ENCODE measurements around the gene SMAD5.

The SMAD5 gene

DNA sequence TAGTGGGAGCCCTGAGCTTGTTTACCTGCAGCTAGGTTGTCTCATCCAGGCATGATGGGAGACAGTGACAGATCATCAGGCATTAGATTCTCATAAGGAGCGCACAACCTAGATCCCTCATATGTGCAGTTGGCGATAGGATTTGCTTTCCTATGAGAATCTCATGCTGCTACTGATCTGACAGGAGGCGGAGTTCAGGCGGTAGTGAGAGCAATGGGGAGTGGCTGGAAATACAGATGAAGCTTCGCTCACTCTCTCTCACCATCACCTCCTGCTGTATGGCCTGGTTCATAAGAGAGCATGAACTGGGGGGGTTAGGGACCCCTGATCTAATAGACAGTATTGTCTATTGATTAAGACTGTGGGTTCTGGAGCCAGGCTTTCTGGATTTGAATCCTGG is 24.9 kb downstream of the SMAD5 start:
- DNase-seq, result no peak

DNA sequence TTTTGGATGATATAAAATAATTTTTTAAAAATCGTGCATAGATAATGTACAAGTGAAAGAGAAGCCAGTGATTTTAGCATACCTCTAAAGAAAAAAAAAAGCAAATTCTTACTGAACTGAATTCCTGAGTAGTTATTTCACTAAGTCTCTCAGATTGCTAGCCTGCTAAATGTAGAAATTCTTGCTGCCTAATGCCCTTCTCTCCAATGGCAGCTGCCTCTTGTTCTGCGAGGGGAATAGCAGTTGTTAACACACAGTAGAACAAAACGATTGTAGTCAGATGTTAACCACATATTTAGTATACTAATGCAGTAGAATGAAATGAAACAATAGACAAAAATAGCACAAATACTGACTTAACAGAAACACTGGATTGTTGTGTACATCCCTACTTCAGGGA is 26.8 kb downstream of the SMAD5 start:
- DNase-seq, result no peak

DNA sequence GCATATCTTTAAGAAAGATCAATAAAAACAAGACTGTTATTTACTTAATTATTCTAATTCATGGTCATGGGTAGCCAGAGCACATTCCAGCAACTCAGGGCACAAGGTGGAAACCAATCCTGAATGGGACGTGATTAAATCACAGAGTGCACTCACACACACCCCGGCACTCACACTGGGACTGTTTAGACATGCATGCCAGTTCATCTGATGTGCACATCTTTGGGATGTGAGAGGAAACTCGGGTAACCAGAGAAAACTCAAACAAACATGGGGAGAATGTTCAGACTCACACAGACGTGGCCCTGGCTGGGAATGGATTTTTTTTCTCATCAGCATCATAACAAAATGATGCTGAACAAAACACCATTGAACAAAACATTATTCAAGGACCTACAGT is 29.4 kb downstream of the SMAD5 start:
- no peak for DNase-seq

DNA sequence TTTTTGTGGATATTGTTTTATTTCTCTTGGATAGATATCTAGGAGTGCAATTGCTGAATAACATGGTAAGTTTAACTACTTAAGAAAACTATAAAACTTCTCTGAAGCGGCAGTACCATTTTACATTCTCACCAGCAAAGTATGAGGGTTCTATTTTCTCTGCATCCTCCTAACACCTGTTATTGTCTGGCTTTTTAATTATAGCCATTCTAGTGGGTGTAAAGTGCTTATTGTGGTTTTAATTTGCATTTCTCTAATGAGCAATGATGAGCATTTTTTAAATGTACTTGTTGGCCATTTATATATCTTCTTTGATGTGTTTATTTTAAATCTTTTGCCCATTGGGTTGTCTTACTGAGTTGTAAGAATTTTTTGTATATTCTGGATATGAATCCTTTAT is 31.6 kb downstream of the SMAD5 start:
- DNase-seq, result no peak

DNA sequence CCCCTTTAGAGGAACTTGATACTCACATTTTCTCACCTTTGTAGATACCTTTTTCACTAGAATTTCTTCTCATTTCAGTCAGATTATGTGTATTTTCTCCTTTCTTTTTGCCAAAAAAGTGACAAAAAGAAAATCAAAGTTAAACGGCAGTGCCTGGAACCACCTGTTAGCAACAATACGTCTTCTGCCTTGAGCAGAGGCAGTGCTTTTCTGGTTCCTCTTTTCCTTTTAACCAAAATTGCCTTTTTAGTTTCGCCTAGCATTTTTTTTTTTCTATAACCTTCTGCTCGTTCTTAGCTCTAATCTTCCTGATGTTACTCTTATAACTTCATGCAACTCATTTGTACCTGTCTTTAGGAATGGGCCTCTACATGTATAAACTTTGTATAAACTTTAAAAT is 34.3 kb downstream of the SMAD5 start:
- no peak for DNase-seq

DNA sequence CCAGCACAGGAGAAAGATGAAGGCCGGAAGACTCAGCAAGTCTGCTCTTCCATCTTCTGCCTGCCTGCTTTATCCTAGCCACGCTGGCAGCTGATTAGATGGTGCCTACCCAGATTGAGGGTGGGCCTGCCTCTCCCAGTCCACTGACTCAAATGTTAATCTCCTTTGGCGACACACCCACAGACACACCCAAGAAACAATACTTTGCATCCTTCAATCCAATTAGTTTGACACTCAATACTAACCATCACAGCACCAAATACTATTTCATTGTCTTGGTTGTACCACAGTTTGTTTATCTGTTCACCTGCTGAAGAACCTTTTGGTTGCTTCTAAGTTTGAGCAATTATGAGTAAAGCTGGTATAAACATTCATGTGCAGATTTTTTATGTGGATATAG is 36.6 kb downstream of the SMAD5 start:
- no peak for DNase-seq

DNA sequence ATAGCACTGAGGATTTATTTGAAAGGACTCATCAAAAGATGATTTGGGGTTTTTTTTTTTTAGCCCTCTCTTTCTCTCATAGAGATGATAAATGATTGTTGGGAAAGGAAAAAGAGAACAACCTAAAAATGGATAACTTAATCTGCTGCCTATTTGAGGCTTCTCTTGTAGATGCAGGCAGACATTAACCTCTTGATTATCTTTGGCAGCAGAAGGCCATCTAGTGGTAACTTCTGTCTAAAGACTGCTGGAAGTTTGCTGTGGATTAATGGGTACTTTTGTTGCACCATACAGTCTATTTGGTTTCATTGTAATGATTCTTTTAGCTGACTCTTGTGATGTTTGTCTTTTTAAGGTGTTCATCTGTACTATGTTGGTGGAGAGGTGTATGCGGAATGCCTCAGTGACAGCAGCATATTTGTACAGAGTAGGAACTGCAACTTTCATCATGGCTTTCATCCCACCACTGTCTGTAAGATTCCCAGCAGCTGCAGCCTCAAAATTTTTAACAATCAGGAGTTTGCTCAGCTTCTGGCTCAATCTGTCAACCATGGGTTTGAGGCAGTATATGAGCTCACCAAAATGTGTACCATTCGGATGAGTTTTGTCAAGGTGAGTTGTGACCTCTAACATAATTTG is 41.5 kb downstream of the SMAD5 start:
- DNase-seq, result no peak

DNA sequence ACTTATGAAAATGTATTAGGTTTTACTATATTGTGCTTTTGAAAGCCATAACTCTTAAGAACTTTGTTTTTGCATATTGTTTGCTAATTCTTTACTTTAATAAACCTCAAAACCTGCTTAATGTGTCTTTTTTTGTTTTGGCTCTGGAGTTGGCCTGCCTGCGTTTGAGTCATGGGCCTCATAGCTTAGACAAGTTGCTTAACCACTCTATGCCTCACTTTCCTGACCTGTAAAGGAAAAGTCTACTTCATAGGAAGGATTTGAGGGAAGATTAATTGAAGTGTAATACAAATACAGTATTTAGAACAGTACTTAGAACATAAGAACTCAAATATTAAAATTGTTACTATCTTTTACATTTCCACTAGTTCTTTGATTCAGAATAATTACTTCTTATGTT is 50.0 kb downstream of the SMAD5 start:
- DNase-seq, result no peak

DNA sequence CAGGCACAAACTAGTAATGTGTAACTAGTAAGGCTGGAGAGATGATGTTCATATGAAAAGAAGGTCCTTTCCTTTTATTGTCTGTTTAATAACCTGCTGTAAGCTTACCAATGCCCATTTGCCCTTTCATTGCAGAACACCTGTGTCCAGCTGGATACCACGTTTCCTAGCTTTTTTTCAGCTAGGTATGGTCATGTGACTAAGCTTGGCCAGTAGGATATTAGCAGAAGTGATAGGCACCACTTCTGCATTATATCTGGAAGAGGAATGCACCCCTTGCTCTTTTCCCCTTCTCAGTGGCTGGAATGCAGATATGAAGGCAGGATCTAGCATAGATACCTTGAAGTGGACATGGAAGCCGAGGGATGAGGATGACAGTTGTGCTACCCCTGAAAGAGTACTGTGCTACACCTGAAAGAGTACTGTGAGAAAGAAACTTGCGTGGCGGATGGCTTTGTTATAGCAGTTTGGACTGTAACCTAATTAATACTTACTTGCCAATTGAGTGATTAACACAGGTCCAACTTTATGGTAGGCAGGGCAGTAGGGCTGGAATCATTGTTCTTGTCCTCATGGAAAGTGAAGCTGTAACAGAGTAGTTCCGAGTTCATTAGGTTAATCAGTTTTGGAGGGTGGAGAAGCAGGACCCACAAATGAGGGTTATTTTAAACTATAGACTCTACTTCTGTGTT is 53.5 kb downstream of the SMAD5 start:
- DNase-seq, result no peak

DNA sequence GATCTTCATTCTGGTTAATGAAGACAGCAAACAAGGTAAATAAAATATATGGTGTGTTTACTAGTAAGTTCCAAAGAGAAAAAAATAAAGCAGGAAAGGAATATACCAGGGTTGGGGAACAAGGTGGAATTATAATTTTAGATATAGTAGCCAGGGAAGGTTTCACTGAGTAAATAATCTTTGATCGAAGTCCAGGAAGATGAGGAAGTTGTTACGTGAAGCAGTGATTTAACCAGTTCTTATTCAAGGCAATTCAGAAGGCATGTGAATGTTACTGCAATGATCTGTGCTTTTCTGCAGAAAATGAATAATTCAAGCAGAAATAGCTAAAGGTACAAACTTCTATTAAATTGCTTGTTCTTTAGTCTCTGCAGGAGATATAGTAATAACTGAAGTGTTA is 54.2 kb downstream of the SMAD5 start:
- DNase-seq, result no peak

DNA sequence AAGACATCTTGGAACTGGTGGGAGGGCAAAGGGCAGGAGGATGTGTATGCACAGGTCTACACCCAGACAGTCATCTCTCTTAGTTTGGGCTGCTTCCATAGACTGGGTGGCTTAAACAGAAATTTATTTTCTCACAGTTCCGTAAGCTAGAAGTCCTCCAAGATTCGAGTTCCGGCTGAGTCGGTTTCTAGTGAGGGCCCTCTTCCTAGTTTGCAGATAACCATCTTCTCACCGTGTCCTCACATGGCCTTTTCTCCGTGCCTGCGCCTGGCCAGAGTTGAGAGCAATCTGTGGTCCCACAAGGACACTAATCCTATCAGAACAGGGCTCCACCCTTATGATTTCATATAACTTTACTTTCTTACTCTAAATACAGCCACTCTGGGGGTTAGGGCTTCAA is 56.2 kb downstream of the SMAD5 start:
- DNase-seq, result no peak

DNA sequence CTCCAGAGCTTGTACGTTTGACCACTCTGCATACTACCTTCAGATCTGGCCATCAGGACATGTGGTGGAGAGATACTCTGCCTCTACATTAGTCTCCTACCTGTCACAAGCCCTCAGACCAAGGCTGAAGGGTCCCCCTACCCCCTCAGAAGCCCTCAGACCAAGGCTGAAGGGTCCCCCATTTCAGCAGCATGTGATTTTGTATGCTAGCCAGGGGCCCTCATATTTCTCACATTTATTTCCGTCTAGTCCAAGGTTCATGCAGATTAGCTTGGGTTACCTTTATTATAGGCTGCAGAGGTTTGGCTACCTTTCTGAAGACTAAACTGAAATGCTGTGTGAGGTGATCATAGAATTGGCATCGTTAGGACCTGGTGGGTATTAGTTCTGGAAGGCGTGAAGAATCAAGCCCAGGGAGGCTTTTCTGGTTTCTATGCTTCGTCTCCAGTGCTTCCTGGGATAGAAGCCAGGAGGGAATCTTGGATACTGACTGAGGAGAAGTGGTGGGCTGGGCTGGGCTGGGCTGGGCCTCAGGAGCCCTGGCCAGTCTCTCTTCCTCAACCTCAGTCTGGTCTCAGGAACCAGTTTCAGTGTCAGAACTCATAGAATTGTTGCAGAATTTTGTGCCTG is 57.6 kb downstream of the SMAD5 start:
- no peak for DNase-seq

DNA sequence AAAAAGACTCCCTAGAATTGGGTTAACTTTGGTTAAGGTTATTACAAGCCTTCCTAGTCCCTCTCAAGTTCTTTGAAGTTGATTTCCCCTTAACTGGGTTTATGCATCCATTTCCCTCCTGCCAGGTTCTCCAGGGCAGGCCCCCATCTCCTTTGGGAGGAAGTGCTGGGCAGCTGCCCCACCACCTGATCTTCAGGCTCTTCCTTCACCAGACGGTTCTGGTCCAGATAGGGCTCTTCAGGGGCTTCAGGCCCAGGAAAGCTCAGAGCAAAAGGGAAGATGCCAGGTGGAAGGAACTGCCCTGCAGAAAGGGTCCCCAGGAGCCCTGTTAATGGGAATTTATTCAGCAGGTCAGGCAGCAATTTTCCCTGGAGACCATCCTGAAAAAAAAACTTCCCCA is 58.3 kb downstream of the SMAD5 start:
- no peak for DNase-seq

DNA sequence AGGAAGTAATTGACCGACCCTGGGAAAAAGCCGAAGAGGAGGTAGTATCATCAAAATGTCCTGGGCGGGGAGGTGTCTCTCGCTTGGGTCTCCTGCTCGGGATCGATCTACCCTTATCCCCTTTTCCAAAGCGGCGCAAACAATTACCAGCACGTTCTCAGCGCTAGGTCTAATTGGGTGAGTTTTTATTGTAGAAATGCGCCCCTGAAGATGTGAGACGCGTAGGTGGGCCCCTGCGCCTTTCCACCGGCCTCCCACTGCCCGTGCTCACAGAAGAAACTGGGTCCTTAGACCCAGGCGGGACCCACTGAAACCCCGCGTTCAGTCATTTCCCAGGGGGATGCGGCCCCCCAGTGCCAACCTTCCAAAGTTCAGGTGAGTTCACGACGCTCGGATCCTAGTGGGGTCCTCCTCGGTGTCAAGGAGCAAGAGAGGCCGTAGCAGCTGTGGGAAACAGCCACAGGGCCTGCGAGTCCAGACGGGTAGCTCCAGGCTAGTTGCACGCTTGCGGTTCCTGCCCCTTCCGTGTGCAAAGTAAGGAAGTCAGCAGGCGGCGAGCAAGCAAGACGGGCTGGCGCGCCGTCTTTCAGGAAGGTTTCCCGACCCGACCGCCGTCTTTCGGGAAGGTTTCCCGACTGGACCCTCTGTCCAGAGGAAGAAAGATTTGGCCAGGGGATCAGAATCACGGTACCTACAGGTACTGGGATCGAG is 58.8 kb downstream of the SMAD5 start:
- no peak for DNase-seq

DNA sequence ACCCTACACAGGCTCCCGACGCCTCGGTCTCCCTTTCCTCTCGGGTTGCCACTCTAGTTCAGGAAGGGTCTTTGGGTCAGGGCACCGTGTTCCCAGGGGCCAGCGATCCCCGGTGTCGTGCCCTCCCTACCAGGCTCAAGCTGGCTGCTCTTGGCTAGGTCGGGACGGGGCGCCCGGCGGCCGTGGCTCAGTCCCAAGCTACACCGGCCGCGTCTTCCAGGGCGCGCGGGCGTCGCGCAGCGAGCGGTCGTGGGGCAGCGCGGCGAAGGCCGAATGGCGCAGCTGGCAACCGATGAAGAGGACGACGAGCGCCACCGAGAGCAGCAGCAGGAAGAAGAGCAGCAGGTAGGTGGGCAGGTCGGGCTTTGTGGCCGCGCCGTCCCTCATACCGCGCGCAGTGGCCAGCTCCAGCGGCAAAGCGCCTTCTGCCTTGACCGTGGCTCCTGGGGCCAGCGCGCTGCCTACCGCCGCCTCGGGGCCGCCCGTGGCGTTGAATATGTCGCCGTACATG is 59.4 kb downstream of the SMAD5 start:
- no peak for DNase-seq

DNA sequence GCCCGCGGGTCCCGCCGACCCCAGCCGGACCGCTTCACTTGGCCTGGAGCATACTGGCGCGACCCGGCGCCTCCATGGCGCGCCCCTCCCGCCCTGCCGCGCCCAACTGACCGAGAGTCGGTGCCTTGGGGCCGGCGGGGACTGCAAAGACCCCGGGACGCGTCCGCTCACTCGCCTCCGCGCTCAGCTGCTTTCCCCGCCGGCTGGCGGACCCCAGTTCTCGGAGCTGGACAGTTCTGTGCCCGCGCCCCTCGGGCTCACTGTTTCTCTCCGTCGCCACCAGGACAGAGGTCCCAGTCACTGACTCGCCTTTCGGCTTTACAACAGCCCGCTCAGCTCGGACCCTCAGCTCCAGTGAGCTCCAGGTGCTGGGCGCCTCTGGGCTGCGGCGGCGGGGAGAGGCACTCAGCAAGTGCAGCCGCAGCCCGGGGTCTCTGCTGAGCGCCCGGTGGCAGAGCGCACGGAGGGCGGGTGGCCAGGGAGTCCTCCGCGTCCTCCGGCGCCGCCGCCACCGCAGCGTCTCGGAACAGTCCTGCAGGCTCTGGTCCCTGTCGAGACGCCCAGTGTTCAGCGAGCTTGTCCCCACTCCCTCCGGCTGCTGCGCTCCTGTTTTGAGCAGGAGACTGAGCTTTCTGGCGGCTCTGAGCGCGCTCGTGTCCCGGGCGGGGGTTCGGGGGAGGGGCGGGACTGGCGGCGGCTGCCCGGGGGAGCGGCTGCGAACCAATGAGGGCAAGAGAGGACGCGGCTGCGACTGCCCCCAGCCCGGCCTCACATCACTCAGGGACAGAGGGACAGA is 60.1 kb downstream of the SMAD5 start, which contains the start of gene SMIM32:
SMIM32 (minus strand) TSS at position 637 of the 796 bp plus-strand sequence. CDS start 638 bp downstream, outside the sequence.
- DNase-seq, result no peak

DNA sequence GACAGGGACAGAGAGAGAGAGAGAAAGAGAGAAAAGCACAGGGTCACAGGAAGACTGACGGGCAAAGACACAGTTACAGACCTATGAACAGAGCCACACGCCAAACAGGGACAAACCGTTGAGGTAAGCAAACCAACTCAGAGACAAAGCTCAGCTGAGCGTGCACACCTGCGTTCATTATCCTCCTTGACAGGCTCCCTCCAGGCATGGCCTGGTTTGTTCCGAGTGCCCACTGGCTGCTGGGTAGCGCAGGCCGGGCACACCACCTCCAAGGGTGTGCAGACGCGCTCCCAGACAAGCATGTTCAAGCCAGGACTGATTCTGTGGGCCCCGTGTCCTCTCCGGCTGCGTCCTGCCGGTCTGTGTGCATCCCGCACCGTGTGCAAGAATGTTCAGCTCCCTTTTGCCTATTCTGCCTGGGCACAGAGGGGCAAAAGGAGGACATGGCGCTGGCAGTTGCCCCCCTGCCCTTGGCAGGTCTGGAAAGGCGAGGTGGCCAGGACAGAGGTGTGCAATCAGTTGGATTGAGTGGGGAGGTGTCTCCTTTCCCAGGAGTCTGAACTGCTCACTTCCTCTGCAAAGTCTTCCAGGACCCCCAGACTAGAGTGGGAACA is 60.8 kb downstream of the SMAD5 start:
- no peak for DNase-seq

DNA sequence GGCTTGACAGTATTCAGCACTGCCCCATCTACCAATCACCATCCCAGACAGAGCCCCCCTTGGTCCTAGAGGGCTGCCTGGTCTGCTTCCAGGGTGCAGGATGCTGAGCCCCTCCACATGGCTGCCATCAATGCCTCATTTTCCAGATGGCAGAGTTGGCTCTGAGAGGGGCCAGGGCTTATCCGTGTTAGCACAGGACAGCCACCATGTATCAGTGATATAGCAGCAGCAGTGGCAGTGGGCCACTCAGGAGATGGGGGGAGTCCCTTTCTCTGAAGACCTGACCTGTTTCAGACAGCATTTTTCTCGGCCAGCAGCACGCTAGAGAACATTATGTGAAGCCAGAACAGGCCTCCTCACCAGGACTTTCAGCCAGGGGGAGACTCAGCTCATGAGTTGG is 61.9 kb downstream of the SMAD5 start:
- no peak for DNase-seq

DNA sequence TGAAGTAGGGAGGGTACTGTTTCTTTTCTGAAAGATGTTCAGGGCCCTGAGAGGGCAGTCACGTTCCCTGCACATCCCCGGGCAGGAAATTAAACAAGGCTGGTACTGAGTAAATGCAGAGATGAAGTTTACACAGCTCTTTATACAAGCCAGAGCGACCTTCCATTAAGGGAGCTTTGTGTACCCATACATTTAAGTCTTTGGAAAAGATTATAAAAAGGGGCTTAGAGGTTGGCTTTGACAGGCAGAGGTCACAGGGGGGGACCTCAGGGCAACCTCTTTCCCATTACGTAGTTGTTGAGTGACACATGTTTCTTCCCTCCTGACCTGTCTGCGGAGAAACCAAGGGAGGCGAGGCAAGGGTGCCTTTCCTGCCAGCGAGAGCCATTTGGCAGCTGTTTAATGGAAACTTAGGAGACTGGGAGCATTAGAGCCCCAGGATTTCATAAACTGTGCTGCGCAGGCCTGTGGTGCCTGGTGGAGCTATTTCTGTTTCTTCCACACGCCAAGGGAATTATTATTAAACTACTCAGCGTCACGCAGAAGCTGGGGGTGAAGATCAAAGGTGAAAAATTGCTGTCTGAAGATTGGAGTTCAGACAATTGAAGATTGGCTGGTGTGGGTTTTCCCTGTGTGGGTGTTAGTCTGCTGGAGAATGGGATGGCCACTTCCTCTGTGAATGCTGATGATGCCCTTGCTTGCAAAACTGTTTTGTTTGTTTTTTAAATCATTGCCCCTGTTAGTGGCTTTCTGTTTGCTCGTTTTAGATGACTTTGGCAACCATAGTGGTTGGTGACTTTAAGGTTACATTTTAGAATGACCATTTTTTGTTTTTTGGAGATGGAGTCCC is 63.6 kb downstream of the SMAD5 start:
- no peak for DNase-seq

DNA sequence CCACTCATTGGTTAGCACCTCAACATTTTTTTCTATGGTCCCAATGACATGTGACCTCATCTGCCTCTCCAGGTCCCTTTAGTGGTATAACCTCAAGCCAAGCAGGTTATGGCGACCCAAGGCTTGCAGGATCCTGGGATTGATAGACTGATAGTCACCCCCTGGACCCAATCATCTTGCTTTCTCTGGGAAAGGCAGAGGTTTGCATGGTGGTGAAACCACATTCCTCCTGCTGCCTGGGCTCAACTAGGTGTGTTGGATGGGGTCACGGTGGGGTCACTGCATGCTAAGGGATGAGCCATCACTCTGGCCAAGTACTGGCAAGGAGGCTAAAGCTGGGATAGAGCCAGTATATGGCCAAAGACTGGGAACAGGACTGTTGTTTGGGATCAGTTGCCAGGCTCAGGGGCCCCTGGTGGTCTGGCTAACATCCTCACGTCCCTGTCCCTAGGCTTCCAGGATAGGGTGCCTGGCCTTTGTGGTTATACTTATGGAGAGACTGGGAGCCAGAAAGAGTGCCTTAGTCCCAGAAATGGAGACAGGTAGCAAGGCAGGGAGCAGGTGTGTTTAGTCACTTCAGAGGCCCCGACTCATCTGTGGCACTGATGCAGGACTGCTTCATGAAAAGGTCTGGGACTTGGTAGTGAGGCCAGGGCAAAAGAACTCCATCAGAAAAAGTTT is 65.0 kb downstream of the SMAD5 start:
- DNase-seq, result no peak

DNA sequence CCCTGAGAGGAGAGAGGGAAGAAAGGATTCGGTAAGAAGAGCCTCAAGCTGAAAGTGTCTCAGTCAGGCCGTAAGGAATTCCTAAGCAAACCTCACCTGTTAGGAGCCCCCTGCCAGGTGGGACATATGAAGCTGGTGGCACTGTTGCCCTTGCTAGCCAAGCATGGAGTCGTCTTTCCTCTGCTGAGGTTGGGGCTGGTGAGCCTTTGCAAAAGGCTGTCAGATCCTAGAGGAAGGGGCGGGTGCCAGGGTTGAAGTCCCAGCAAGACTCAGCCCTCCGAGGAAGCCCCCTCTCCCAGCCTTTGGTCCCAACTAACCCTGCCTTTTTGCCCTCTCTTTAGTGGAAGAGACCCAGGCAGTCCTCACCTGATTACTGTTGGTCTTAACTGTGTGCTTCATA is 65.8 kb downstream of the SMAD5 start:
- DNase-seq, result no peak

Data from stimulated activated CD4-positive, alpha-beta T cell treated with anti-CD3 and anti-CD28 coated beads, Interleukin-4, amount 100 ng/mL, for 4 hours (primary cell).